ENCODE data around the gene LNX2.

The LNX2 gene

GRCh38 chr13:27620377-27621115 is at the start of gene LNX2 (continued):
- TF ChIP-seq ZNF518A (tag by site-specific recombination; conservative IDR thresholded peaks at IDR 0.05; ENCODE audit: low read depth) (no peak), ZNF280C (tag by site-specific recombination; IDR thresholded peaks at IDR 0.05) (no peak), ZNF248 (tag by site-specific recombination; IDR thresholded peaks at IDR 0.05) (no peak), ZNF596 (tag by site-specific recombination; IDR thresholded peaks at IDR 0.05) (no peak), ZNF544 (tag by site-specific recombination; IDR thresholded peaks at IDR 0.05) (no peak), ZFP41 (tag by site-specific recombination; IDR thresholded peaks at IDR 0.05; ENCODE audit: borderline replicate concordance) (no peak), BCL11A (tag by site-specific recombination; IDR thresholded peaks at IDR 0.05; ENCODE audit: low read depth) (peak; percentile 79; the same call in 1 of the 2 replicates), ZBTB8A (tag by site-specific recombination; IDR thresholded peaks at IDR 0.05) (peak; percentile 61), ZFP69B (tag by site-specific recombination; IDR thresholded peaks at IDR 0.05) (0 out of 2 replicates have a peak, but pooled peaks have one; percentile 20), PRDM4 (tag by site-specific recombination; IDR thresholded peaks at IDR 0.05) (no peak), ZNF423 (tag by site-specific recombination; IDR thresholded peaks at IDR 0.05) (peak; percentile 87), ZNF626 (tag by site-specific recombination; IDR thresholded peaks at IDR 0.05) (no peak), ZBTB48 (tag by site-specific recombination; IDR thresholded peaks at IDR 0.05) (peak; percentile 72), ZSCAN23 (tag by site-specific recombination; IDR thresholded peaks at IDR 0.05) (no peak), SP3 (tag by site-specific recombination; IDR thresholded peaks at IDR 0.05) (peak; percentile 90), ZBTB17 (tag by site-specific recombination; IDR thresholded peaks at IDR 0.05) (peak; percentile 71; the same call in 1 of the 2 replicates), PRDM2 (tag by site-specific recombination; IDR thresholded peaks at IDR 0.05; ENCODE audit: borderline replicate concordance) (no peak), ZBTB11 (tag by site-specific recombination; conservative IDR thresholded peaks at IDR 0.05; ENCODE audit: low read depth) (peak; percentile 50; the same call in 1 of the 2 replicates), ZNF510 (tag by site-specific recombination; IDR thresholded peaks at IDR 0.05; ENCODE audit: insufficient replicate concordance) (no peak)

All from HEK293 (cell line).